GM12878 (cell line): ENCODE data around the gene ROBO4. TPM values are rescaled to one million over a fixed set of nuclear protein-coding genes. Genes with fewer than 3 reads are reported as not detected.

Experiments
- ATAC-seq: fragments of 200-7000 bp; cut with Tn5 transposase; 3 replicates; pipeline ENCODE4 v1.9.1; 2020; ENCODE audit warnings: mild to moderate bottlenecking, moderate library complexity
- BruUV-seq: library from RNA; stranded (reverse); fragments of 400-500 nt; replicated peaks from 2 replicates; lab custom pipeline; 2021; lab: Mats Ljungman, UMichigan
- CTCF ChIA-PET: fragments of 300-600 bp; sonication (Branson Sonifier 250); formaldehyde crosslinking; extraction: SDS; loops from one replicate; lab custom pipeline; 2021; ENCODE audit warnings: inconsistent platforms; lab: Yijun Ruan, JAX
- POLR2A ChIA-PET: fragments of 350-600 bp; formaldehyde crosslinking; extraction: SDS; loops from one replicate; lab custom pipeline; 2021; ENCODE audit warnings: inconsistent platforms; lab: Charles Lee
- RAD21 ChIA-PET: fragments of 300-600 bp; sonication (Branson Sonifier 250); formaldehyde crosslinking; loops from one replicate; lab custom pipeline; 2023; ENCODE audit warnings: antibody characterized with exemption; ENCODE audit not compliant: unreplicated experiment; lab: Charles Lee
- SMC1A ChIA-PET: fragments of 300-600 bp; sonication (Branson Sonifier 250); formaldehyde crosslinking; loops from one replicate; lab custom pipeline; 2023; ENCODE audit not compliant: unreplicated experiment, uncharacterized antibody; lab: Charles Lee
- DNase-seq: peaks from one replicate; pipeline ENCODE4 v3.0.0-alpha.2; 2011; ENCODE audit warnings: low read depth, low spot score
- FAIRE-seq: peaks from 3 replicates; lab custom pipeline; 2011; peaks lifted over from hg19 to GRCh38; lab: Jason Lieb, UNC
- H2AFZ ChIP-seq: 2 replicates; pipeline ENCODE4 v1.6.0; 2011; ENCODE audit warnings: low read depth, low read length, control low read depth; ENCODE audit not compliant: control insufficient read depth
- H3K27ac ChIP-seq: 2 replicates; pipeline ENCODE4 v1.5.1; 2011; ENCODE audit warnings: control low read depth; ENCODE audit not compliant: control insufficient read depth, insufficient read depth
- H3K27me3 ChIP-seq, 2 experiments: replicated peaks in 1 of 2; 2 replicates each; pipeline versions ENCODE4 v1.6.0 to v1.6.1; 2011; ENCODE audit warnings: low read length in 1 of 2; ENCODE audit not compliant: control insufficient read depth in 2 of 2, insufficient read depth in 2 of 2
- H3K36me3 ChIP-seq, 2 experiments: 2 replicates each; pipeline ENCODE4 v1.5.1; 2011; ENCODE audit warnings: low read length in 1 of 2; ENCODE audit not compliant: control insufficient read depth in 2 of 2, insufficient read depth in 2 of 2
- H3K4me1 ChIP-seq: 2 replicates; pipeline ENCODE4 v1.6.1; 2011; ENCODE audit warnings: mild to moderate bottlenecking, low read length, moderate library complexity, mixed read lengths; ENCODE audit not compliant: control insufficient read depth, insufficient read depth
- H3K4me2 ChIP-seq: 2 replicates; pipeline ENCODE4 v1.6.0; 2011; ENCODE audit warnings: control low read depth; ENCODE audit not compliant: control insufficient read depth, insufficient read depth
- H3K4me3 ChIP-seq: fragments of 200-600 bp; sonication (generic); 2 replicates; pipeline ENCODE4 v1.5.1; 2016
- H3K79me2 ChIP-seq: 2 replicates; pipeline ENCODE4 v1.6.0; 2011; ENCODE audit warnings: low read length; ENCODE audit not compliant: control insufficient read depth, insufficient read depth
- H3K9ac ChIP-seq: 2 replicates; pipeline ENCODE4 v1.8.0; 2011; ENCODE audit warnings: low read length, control low read depth, mixed read lengths; ENCODE audit not compliant: control insufficient read depth, insufficient read depth
- H3K9me3 ChIP-seq: replicated peaks from 3 replicates; pipeline ENCODE4 v1.5.1; 2011; ENCODE audit warnings: mild to moderate bottlenecking, low read length; ENCODE audit not compliant: control insufficient read depth, insufficient read depth
- H4K20me1 ChIP-seq: 2 replicates; pipeline ENCODE4 v1.6.0; 2011; ENCODE audit not compliant: control insufficient read depth, insufficient read depth
- MEF2A ChIP-seq: IDR thresholded peaks from 2 replicates; pipeline ENCODE4 v1.6.1; 2011; ENCODE audit warnings: low read depth, mild to moderate bottlenecking, low read length, moderate library complexity; ENCODE audit not compliant: insufficient read depth
- NBN ChIP-seq: fragments of 450-650 bp; IDR thresholded peaks from 2 replicates; pipeline ENCODE4 v1.6.1; 2016
- NR2C1 ChIP-seq: fragments of 450-650 bp; IDR thresholded peaks from 2 replicates; pipeline ENCODE4 v1.6.1; 2017; ENCODE audit warnings: antibody characterized with exemption, mild to moderate bottlenecking, moderate library complexity
- RUNX3 ChIP-seq: IDR thresholded peaks from 2 replicates; pipeline ENCODE4 v1.6.1; 2012; ENCODE audit warnings: low read length, inconsistent platforms
- SUZ12 ChIP-seq: fragments of 200-600 bp; sonication (generic); IDR thresholded peaks from one replicate; pipeline ENCODE4 v1.6.1; 2018; ENCODE audit warnings: antibody characterized with exemption, mild to moderate bottlenecking; ENCODE audit not compliant: unreplicated experiment
- whole genome bisulfite sequencing: methylation state at CpG from one replicate; pipeline ENCODE4 v1.1.6; 2016; ENCODE audit warnings: low lambda C conversion rate; ENCODE audit not compliant: insufficient replicate concordance, insufficient coverage; ENCODE audit errors: missing lambda C conversion rate; 5-methylcytosine and 5-hydroxymethylcytosine counted together
- in situ Hi-C: fragments of 300-500 bp; cut with MboI; formaldehyde crosslinking; loops from 9 replicates; pipeline ENCODE4 v1.14.3; 2018; ENCODE audit warnings: mixed read lengths
- intact Hi-C: fragments of 100-400 bp; cut with micrococcal nuclease; formaldehyde crosslinking; loops from one replicate; pipeline ENCODE4 v1.14.2; 2022; ENCODE audit not compliant: unreplicated experiment
- polyA plus RNA-seq, 11 experiments: library from polyadenylated mRNA; depleted of rRNA in 4 of 11; unstranded in 6 of 11; stranded (reverse) in 5 of 11; fragments of >200 nt; fragmentation: Nextera tagmentation in 4 of 11; fragmentation: Illumina TruSeq in 1 of 11; extraction: Ambion mirVana in 4 of 11; extraction: Trizol in 1 of 11; gene quantifications; 1 replicate in 1 of 11; 2 replicates in 10 of 11; pipeline versions ENCODE4 v1.2.1 to v1.2.3, GENCODE V29; 2011 to 2016; ENCODE audit warnings: inconsistent platforms in 2 of 11, missing spikeins in 2 of 11, low read depth in 1 of 11
- total RNA-seq, 4 experiments: library from RNA; depleted of rRNA in 3 of 4; stranded (reverse); fragments of >200 nt in 3 of 4; fragmentation: Illumina TruSeq in 1 of 4; extraction: Trizol in 1 of 4; gene quantifications; 2 replicates each; pipeline versions ENCODE4 v1.2.1 to v1.2.3, GENCODE V29; 2013 to 2021
- TF ChIP-seq, protein P1 (sequence below): IDR thresholded peaks from 2 replicates; pipeline ENCODE4 v1.6.1; 2011; ENCODE audit warnings: mild to moderate bottlenecking, low read depth, low read length, moderate library complexity; ENCODE audit not compliant: insufficient replicate concordance
- TF ChIP-seq, protein P2 (sequence below), 3 experiments: IDR thresholded peaks in 2 of 3; conservative IDR thresholded peaks in 1 of 3; 2 replicates each; pipeline ENCODE4 v1.5.1; 2011; ENCODE audit warnings: low read depth in 3 of 3, low read length in 3 of 3, mild to moderate bottlenecking in 3 of 3, control low read depth in 2 of 3, moderate library complexity in 2 of 3, inconsistent platforms in 1 of 3, mixed read lengths in 1 of 3; ENCODE audit not compliant: control insufficient read depth in 2 of 3, insufficient read depth in 1 of 3; ENCODE audit errors: extremely low read depth in 1 of 3

The ROBO4 gene
- total and polyA plus RNA-seq, 10 of the 15 experiments (the other 5 are each of a cell fraction or from before 2014, with no cell fraction given) = not detected

- H2AFZ ChIP-seq = no peak overlapping the region
- no peaks in the 10 kb centered on the region for H3K9me3 ChIP-seq
- WGBS = 41% methylated on average over 10 of the region's 10 CpGs
Measured at GRCh38 chr11:124877631-124877909, 20.1 kb downstream of the ROBO4 start.

More at GRCh38 chr11:124877631-124877909, 20.1 kb downstream of the ROBO4 start:
- no peak for FAIRE-seq
- H3K79me2 ChIP-seq = no peaks in the 10 kb centered on the region
- no TSS peak for BruUV-seq
- POLR2A ChIA-PET = no interaction called here
- intact Hi-C loops (no loop called here), in situ Hi-C loops (no loop called here)
- H3K36me3 ChIP-seq = no peaks in the 10 kb centered on the region
- no peak for DNase-seq
- H3K4me2 ChIP-seq = no peak overlapping the region
- SMC1A ChIA-PET = no interaction called here
- no peak overlapping the region for H3K9ac ChIP-seq
- no peaks in the 10 kb centered on the region for H3K4me1 ChIP-seq
- H3K4me3 ChIP-seq = no peak overlapping the region
- TF ChIP-seq MEF2A (no peak), NR2C1 (no peak), RUNX3 (no peak), NBN (no peak), SUZ12 (no peak)
- TF ChIP-seq, protein P1, sequence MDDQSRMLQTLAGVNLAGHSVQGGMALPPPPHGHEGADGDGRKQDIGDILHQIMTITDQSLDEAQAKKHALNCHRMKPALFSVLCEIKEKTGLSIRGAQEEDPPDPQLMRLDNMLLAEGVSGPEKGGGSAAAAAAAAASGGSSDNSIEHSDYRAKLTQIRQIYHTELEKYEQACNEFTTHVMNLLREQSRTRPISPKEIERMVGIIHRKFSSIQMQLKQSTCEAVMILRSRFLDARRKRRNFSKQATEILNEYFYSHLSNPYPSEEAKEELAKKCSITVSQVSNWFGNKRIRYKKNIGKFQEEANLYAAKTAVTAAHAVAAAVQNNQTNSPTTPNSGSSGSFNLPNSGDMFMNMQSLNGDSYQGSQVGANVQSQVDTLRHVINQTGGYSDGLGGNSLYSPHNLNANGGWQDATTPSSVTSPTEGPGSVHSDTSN = no peak
- TF ChIP-seq, protein P2, sequence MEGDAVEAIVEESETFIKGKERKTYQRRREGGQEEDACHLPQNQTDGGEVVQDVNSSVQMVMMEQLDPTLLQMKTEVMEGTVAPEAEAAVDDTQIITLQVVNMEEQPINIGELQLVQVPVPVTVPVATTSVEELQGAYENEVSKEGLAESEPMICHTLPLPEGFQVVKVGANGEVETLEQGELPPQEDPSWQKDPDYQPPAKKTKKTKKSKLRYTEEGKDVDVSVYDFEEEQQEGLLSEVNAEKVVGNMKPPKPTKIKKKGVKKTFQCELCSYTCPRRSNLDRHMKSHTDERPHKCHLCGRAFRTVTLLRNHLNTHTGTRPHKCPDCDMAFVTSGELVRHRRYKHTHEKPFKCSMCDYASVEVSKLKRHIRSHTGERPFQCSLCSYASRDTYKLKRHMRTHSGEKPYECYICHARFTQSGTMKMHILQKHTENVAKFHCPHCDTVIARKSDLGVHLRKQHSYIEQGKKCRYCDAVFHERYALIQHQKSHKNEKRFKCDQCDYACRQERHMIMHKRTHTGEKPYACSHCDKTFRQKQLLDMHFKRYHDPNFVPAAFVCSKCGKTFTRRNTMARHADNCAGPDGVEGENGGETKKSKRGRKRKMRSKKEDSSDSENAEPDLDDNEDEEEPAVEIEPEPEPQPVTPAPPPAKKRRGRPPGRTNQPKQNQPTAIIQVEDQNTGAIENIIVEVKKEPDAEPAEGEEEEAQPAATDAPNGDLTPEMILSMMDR (IDR thresholded peaks at IDR 0.05 in 2 of 3, conservative IDR thresholded peaks at IDR 0.05 in 1 of 3; ENCODE audit: control insufficient read depth in 2 of 3, extremely low read depth in 1 of 3, insufficient read depth in 1 of 3, low read depth in 3 of 3, low read length in 3 of 3) = no peak
- CTCF ChIA-PET = no interaction called here
- H3K27ac ChIP-seq = no peak overlapping the region
- H4K20me1 ChIP-seq = no peaks in the 10 kb centered on the region
- RAD21 ChIA-PET = no interaction called here
- no peak for ATAC-seq
- peaks cover 0 to 1% of the 10 kb centered on the region in 2 experiments; a peak in 3 of 4 replicates for H3K27me3 ChIP-seq
